Neural progenitor cell (in vitro differentiated cells): ENCODE data around the gene KIF26B. TPM values are rescaled to one million over a fixed set of nuclear protein-coding genes. Genes with fewer than 3 reads are reported as not detected.
A peak's percentile ranks its signal among the peaks of the same experiment; 100 is the strongest.

ENCODE experiments used
- DNase-seq: peaks from one replicate; pipeline ENCODE4 v3.0.0-alpha.2; 2016; ENCODE audit warnings: low spot score
- H2AFZ ChIP-seq: fragments of 200-600 bp; sonication (generic); replicated peaks from 2 replicates; pipeline ENCODE4 v1.6.1; 2016; ENCODE audit warnings: antibody characterized with exemption
- H3F3A ChIP-seq: fragments of 200-600 bp; sonication (generic); 2 replicates; pipeline ENCODE4 v1.6.1; 2016; ENCODE audit warnings: antibody characterized with exemption, low read depth
- H3K27ac ChIP-seq: fragments of 200-600 bp; sonication (generic); 2 replicates; pipeline ENCODE4 v1.5.1; 2016; ENCODE audit warnings: mild to moderate bottlenecking
- H3K27me3 ChIP-seq: fragments of 200-600 bp; sonication (generic); 2 replicates; pipeline ENCODE4 v1.6.1; 2016; ENCODE audit warnings: mild to moderate bottlenecking, moderate library complexity
- H3K36me3 ChIP-seq: fragments of 200-600 bp; sonication (generic); 2 replicates; pipeline ENCODE4 v1.5.1; 2016
- H3K4me1 ChIP-seq: fragments of 200-600 bp; sonication (generic); 2 replicates; pipeline ENCODE4 v1.6.1; 2016; ENCODE audit warnings: mixed run types
- H3K4me2 ChIP-seq: fragments of 200-600 bp; sonication (generic); 2 replicates; pipeline ENCODE4 v1.6.1; 2016
- H3K4me3 ChIP-seq: fragments of 200-600 bp; sonication (generic); 2 replicates; pipeline ENCODE4 v1.5.1; 2016
- H3K79me2 ChIP-seq: fragments of 200-600 bp; sonication (generic); 2 replicates; pipeline ENCODE4 v1.6.1; 2016; ENCODE audit warnings: low read depth
- H3K9ac ChIP-seq: fragments of 200-600 bp; sonication (generic); 2 replicates; pipeline ENCODE4 v1.6.1; 2016
- H3K9me3 ChIP-seq: fragments of 200-600 bp; sonication (generic); 2 replicates; pipeline ENCODE4 v1.5.1; 2016; ENCODE audit warnings: low read depth
- H4K20me1 ChIP-seq: fragments of 200-600 bp; sonication (generic); 2 replicates; pipeline ENCODE4 v1.6.1; 2016; ENCODE audit warnings: low read depth
- H3K27ac Mint-ChIP-seq: 3 replicates; pipeline ENCODE4 v1.8.0; 2021; ENCODE audit warnings: mixed read lengths
- H3K27me3 Mint-ChIP-seq: 2 replicates; pipeline ENCODE4 v1.8.0; 2022; ENCODE audit warnings: low read depth, mild to moderate bottlenecking, inconsistent platforms, moderate library complexity, mixed read lengths; ENCODE audit not compliant: insufficient read depth
- H3K36me3 Mint-ChIP-seq: 3 replicates; pipeline ENCODE4 v1.8.0; 2021; ENCODE audit warnings: mixed read lengths
- H3K4me1 Mint-ChIP-seq: 3 replicates; pipeline ENCODE4 v1.8.0; 2021; ENCODE audit warnings: mixed read lengths
- H3K4me3 Mint-ChIP-seq: 3 replicates; pipeline ENCODE4 v1.8.0; 2021; ENCODE audit warnings: mild to moderate bottlenecking, moderate library complexity, mixed read lengths
- H3K9me3 Mint-ChIP-seq: 3 replicates; pipeline ENCODE4 v1.8.0; 2020; ENCODE audit warnings: mixed read lengths
- EZH2 ChIP-seq: fragments of 200-600 bp; sonication (generic); IDR thresholded peaks from 2 replicates; pipeline ENCODE4 v1.6.1; 2017; ENCODE audit warnings: antibody characterized with exemption, mild to moderate bottlenecking, moderate library complexity
- EZH2phosphoT487 ChIP-seq: fragments of 200-600 bp; sonication (generic); IDR thresholded peaks from 2 replicates; pipeline ENCODE4 v1.6.1; 2017; ENCODE audit warnings: antibody characterized with exemption
- total RNA-seq: library from RNA; depleted of rRNA; stranded (reverse); fragments of >200 nt; gene quantifications from 2 replicates; pipeline ENCODE4 v1.2.3, GENCODE V29; 2015; ENCODE audit warnings: low replicate concordance
- TF ChIP-seq, protein P1 (sequence below): fragments of 200-600 bp; sonication (generic); IDR thresholded peaks from 2 replicates; pipeline ENCODE4 v1.5.1; 2017; ENCODE audit warnings: antibody characterized with exemption, mild to moderate bottlenecking

KIF26B gene
- total RNA-seq, 1 donor from 2014 or later = 0.47 TPM

DNA sequence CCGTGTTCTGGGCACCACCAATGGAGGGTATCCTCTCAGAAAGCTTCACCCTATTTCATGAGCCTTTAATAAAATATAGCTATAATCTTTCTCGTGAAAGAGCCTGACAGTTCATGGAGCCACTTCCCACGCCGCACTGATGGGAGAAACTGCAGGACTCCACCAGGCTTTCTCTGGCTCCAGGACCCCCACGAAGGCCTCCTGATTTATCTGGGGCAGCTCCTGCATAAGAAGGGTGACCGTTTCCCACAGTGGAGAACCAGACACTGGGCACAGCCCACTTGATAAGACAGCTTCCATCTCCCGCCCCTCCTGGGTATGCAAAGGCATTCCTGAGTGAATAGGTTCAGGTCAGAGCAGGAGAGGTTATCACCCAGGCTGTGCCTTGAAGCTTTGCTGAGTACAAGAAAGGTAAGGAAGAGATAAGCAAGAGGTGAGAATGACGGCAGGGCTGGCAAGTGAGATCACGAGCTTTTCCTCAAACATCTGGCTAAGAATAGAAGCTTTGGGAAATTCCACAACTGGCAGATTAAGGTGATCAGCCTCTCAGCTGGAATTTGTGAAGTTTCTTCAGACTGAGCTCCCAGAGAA, 499.8 kb downstream of the KIF26B start:
- Mint-ChIP-seq H3K27ac (no peak overlapping the region), H3K9me3 (peaks cover 12% of the 10 kb centered on the region), H3K4me3 (no peak overlapping the region), H3K36me3 (peaks cover 12% of the 10 kb centered on the region), H3K4me1 (peaks cover 7% of the 10 kb centered on the region), H3K27me3 (no peaks in the 10 kb centered on the region)
- Histone ChIP-seq H3K79me2 (no peaks in the 10 kb centered on the region), H3F3A (no peaks in the 10 kb centered on the region), H3K36me3 (no peaks in the 10 kb centered on the region), H3K9ac (no peak overlapping the region), H4K20me1 (no peaks in the 10 kb centered on the region), H3K27ac (no peak overlapping the region), H3K4me2 (no peak overlapping the region), H2AFZ (no peak overlapping the region), H3K4me3 (no peak overlapping the region), H3K9me3 (no peaks in the 10 kb centered on the region), H3K4me1 (peaks cover 9% of the 10 kb centered on the region), H3K27me3 (no peaks in the 10 kb centered on the region)
- TF ChIP-seq EZH2 (no peak), EZH2phosphoT487 (no peak)
- TF ChIP-seq, protein P1, sequence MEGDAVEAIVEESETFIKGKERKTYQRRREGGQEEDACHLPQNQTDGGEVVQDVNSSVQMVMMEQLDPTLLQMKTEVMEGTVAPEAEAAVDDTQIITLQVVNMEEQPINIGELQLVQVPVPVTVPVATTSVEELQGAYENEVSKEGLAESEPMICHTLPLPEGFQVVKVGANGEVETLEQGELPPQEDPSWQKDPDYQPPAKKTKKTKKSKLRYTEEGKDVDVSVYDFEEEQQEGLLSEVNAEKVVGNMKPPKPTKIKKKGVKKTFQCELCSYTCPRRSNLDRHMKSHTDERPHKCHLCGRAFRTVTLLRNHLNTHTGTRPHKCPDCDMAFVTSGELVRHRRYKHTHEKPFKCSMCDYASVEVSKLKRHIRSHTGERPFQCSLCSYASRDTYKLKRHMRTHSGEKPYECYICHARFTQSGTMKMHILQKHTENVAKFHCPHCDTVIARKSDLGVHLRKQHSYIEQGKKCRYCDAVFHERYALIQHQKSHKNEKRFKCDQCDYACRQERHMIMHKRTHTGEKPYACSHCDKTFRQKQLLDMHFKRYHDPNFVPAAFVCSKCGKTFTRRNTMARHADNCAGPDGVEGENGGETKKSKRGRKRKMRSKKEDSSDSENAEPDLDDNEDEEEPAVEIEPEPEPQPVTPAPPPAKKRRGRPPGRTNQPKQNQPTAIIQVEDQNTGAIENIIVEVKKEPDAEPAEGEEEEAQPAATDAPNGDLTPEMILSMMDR = no peak
- no peak for DNase-seq

DNA sequence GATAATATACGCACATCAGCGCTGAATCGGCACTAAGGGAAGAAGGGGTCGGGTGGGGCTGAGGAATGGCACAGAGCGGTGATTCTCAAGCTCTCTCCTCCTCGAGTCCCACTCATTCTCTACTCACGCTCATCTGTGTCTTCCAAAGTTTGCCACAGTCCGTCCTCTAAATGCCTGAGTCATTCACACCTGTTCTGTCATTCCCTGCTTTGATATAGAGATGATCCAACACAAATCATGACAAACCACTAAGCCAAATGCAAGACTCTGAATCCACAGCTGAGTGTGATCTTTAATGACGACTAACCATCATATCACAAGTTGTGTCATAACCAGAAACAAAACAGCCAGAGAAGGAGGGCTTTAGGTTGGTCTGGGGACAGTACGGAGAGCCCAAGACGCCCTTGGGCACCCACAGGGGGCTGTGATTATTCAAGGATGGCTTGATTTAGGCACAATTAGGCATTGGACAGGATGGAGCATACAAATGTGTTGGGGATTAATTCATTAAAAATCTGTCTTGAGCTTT, 501.5 kb downstream of the KIF26B start:
- H3K9me3 ChIP-seq = no peaks in the 10 kb centered on the region
- H2AFZ ChIP-seq = no peak overlapping the region
- H3K4me3 ChIP-seq = no peak overlapping the region
- H3K4me2 ChIP-seq = no peak overlapping the region
- H3K9ac ChIP-seq = no peak overlapping the region
- H3F3A ChIP-seq = no peaks in the 10 kb centered on the region
- H3K27me3 Mint-ChIP-seq = no peaks in the 10 kb centered on the region
- H3K4me3 Mint-ChIP-seq = no peak overlapping the region
- H3K4me1 ChIP-seq = peaks cover 9% of the 10 kb centered on the region
- no peak overlapping the region for H3K27ac ChIP-seq
- DNase-seq = no peak
- no peaks in the 10 kb centered on the region for H4K20me1 ChIP-seq
- H3K36me3 Mint-ChIP-seq = peaks cover 7% of the 10 kb centered on the region
- no peaks in the 10 kb centered on the region for H3K79me2 ChIP-seq
- TF ChIP-seq, protein P1 = no peak
- TF ChIP-seq EZH2 (no peak), EZH2phosphoT487 (no peak)
- peaks cover 2% of the 10 kb centered on the region for H3K4me1 Mint-ChIP-seq
- peaks cover 6% of the 10 kb centered on the region for H3K9me3 Mint-ChIP-seq
- H3K27ac Mint-ChIP-seq = no peak overlapping the region
- no peaks in the 10 kb centered on the region for H3K27me3 ChIP-seq
- no peaks in the 10 kb centered on the region for H3K36me3 ChIP-seq

DNA sequence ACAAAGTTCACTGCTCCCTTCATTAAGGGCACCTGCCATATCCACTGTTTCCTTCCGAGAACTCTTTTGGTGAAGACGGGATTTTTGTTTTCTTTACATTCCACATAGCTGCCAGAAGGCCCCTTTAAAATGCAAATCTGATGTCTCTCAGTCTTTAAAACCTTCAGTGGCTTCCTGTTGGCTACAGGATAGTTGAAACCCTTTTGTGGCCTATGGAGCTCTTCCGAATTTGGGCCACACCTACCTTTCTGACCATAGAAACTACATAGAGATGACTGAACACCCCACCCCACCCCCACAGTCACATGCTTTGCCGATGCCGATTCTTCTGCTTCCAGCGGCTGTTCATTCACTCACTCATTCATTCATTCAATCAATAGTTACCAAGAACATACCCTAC, 502.6 kb downstream of the KIF26B start:
- no peak for DNase-seq
- no peak overlapping the region for H3K9ac ChIP-seq
- H3K27ac ChIP-seq = no peak overlapping the region
- H3K4me3 ChIP-seq = no peak overlapping the region
- H3K9me3 ChIP-seq = no peaks in the 10 kb centered on the region
- Mint-ChIP-seq H3K9me3 (no peaks in the 10 kb centered on the region), H3K27ac (no peak overlapping the region), H3K36me3 (peaks cover 3% of the 10 kb centered on the region), H3K27me3 (no peaks in the 10 kb centered on the region), H3K4me1 (peaks cover 2% of the 10 kb centered on the region), H3K4me3 (no peak overlapping the region)
- H3K36me3 ChIP-seq = no peaks in the 10 kb centered on the region
- H2AFZ ChIP-seq = peak overlapping the region; percentile 82
- no peaks in the 10 kb centered on the region for H3F3A ChIP-seq
- no peak overlapping the region for H3K4me2 ChIP-seq
- H3K4me1 ChIP-seq = peaks cover 9% of the 10 kb centered on the region
- H3K79me2 ChIP-seq = no peaks in the 10 kb centered on the region
- no peaks in the 10 kb centered on the region for H3K27me3 ChIP-seq
- no peaks in the 10 kb centered on the region for H4K20me1 ChIP-seq
- TF ChIP-seq EZH2phosphoT487 (no peak), EZH2 (no peak)
- TF ChIP-seq, protein P1 = no peak
